ENCODE measurements around the gene ABCA4.

Gene ABCA4

GRCh38 chr1:93997756-93998155 is 123.2 kb downstream of the ABCA4 start:
- H3K4me3 ChIP-seq (ENCODE audit: low read depth in 1 of 2, low read length in 1 of 2), result no peak overlapping the region
- H3K9me3 ChIP-seq, result no peaks in the 10 kb centered on the region
- H3K27ac ChIP-seq, result no peak overlapping the region
- TF ChIP-seq CTCF (IDR thresholded peaks at IDR 0.05), result no peak
- peaks cover 10 to 14% of the 10 kb centered on the region in 2 experiments for H3K4me1 ChIP-seq (ENCODE audit: control insufficient read depth in 1 of 2, insufficient read depth in 1 of 2, low read depth in 1 of 2, low read length in 1 of 2)
- no peaks in the 10 kb centered on the region for H3K36me3 ChIP-seq
- no peaks in the 10 kb centered on the region for H3K27me3 ChIP-seq

DNA sequence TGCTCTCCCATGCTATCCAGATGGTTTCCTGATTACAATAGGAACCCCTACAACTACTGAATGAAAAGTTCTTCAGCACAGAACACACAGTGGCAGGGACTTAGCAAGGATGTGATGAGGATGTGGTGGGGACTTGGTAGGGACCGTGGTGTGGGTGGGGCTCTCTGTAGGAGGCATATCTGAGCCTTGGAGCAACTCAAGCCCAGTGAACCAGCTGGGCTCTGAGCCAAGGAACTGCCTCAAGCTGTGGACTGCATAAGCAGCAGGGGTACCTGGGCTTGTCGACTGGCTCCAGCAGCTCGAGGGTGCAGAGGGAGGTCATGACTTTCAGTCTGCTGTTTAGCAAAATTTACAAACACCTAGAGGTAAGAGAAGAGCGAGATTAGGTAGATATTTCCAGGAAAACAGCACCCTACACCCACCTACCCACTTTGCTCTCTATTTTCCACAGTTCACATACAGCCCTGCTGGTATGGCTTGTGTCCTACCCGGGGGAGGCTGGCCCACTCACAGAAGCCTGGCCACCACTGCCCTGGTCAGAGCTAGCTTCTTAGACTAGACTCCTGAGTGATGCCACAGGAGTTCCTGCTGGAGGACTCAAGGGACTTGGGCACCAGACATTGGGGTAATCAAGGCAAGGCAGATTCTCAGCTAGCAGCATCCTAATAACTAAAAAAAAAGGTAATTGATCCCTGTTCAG is 125.0 kb downstream of the ABCA4 start:
- Histone ChIP-seq H3K4me3 (ENCODE audit: low read depth in 1 of 2, low read length in 1 of 2) (no peak overlapping the region), H3K27me3 (no peaks in the 10 kb centered on the region), H3K36me3 (no peaks in the 10 kb centered on the region), H3K27ac (no peak overlapping the region), H3K4me1 (ENCODE audit: control insufficient read depth in 1 of 2, insufficient read depth in 1 of 2, low read depth in 1 of 2, low read length in 1 of 2) (peaks cover 28 to 32% of the 10 kb centered on the region in 2 experiments), H3K9me3 (no peaks in the 10 kb centered on the region)
- no peak for TF ChIP-seq CTCF (IDR thresholded peaks at IDR 0.05)

DNA sequence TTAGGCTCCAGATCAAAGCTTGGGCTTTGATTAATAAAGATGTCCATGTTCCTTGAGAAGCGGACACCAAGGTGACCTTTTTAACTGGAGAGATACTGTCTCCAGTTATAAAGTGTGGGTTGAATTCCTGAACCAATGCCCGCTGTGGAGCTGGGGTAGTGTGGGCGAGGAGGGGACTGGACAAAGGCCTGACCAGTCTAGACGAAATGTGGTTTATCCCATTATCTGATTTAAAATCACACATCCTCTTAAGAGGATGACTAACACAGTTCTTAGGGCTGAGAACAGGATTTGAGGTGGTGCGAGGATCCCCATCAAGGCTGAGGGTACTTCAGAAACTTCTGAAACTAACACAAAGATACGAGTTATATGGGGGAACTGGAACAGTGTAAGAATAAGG is 127.2 kb downstream of the ABCA4 start:
- Histone ChIP-seq H3K4me3 (ENCODE audit: low read depth in 1 of 2, low read length in 1 of 2) (no peak overlapping the region), H3K27ac (no peak overlapping the region), H3K4me1 (ENCODE audit: control insufficient read depth in 1 of 2, insufficient read depth in 1 of 2, low read depth in 1 of 2, low read length in 1 of 2) (peaks cover 41 to 45% of the 10 kb centered on the region in 2 experiments), H3K27me3 (no peaks in the 10 kb centered on the region), H3K36me3 (no peaks in the 10 kb centered on the region), H3K9me3 (no peaks in the 10 kb centered on the region)
- no peak for TF ChIP-seq CTCF (IDR thresholded peaks at IDR 0.05)

GRCh38 chr1:93992954-93993353 is 128.0 kb downstream of the ABCA4 start:
- TF ChIP-seq CTCF (IDR thresholded peaks at IDR 0.05), result no peak
- H3K4me3 ChIP-seq (ENCODE audit: low read depth in 1 of 2, low read length in 1 of 2), result no peak overlapping the region
- no peaks in the 10 kb centered on the region for H3K9me3 ChIP-seq
- H3K36me3 ChIP-seq, result no peaks in the 10 kb centered on the region
- H3K27me3 ChIP-seq, result no peaks in the 10 kb centered on the region
- H3K4me1 ChIP-seq (ENCODE audit: control insufficient read depth in 1 of 2, insufficient read depth in 1 of 2, low read depth in 1 of 2, low read length in 1 of 2), result peaks cover 49 to 53% of the 10 kb centered on the region in 2 experiments
- H3K27ac ChIP-seq, result no peak overlapping the region

DNA sequence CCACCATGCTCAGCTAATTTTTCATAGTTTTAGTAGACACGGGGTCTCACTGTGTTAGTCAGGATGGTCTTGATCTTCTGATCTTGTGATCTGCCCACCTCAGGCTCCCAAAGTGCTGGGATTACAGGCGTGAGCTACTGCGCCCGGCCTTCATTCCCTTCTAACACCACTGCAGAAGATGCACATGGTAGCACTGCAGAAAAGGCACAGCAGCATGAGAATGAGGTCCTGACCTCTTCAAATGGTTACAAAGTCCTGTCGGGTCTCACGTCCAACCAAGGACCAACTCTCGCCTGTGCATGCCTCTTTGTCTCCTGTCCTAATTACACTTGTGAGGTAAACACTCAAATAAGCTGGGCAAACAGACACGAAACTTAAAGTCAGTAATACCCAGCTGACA is 128.8 kb downstream of the ABCA4 start:
- no peaks in the 10 kb centered on the region for H3K27me3 ChIP-seq
- peak overlapping the region; percentile 79 for H3K27ac ChIP-seq
- TF ChIP-seq CTCF (IDR thresholded peaks at IDR 0.05), result no peak
- H3K4me1 ChIP-seq (ENCODE audit: control insufficient read depth in 1 of 2, insufficient read depth in 1 of 2, low read depth in 1 of 2, low read length in 1 of 2), result peaks cover 53 to 60% of the 10 kb centered on the region in 2 experiments
- no peak overlapping the region for H3K4me3 ChIP-seq (ENCODE audit: low read depth in 1 of 2, low read length in 1 of 2)
- no peaks in the 10 kb centered on the region for H3K36me3 ChIP-seq
- no peaks in the 10 kb centered on the region for H3K9me3 ChIP-seq

Data from neutrophil (primary cell).